ENCODE measurements around the gene ST8SIA4.

DNA sequence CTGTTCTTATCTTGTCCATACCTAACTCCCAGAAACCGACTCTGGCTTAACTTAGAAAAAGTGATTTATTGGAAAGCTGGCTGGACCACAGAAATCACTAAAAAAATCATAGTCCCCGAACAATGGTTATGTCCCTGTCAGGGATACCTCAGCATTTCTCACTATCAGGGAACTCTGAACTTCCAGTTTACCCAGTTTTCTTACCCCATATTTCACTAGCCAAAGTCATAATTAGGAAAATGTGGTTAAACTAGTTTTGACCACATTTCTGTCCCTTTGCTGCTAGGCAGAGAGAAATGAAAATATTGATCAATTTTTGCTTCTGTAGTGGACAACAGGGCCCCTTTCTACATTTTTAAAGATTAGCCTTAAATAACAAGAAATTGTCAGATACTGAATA is 38.2 kb downstream of the ST8SIA4 start:
- TF ChIP-seq ELF4 (IDR thresholded peaks at IDR 0.05): no peak
- no peak for TF ChIP-seq ARNT (IDR thresholded peaks at IDR 0.05)
- no peak for TF ChIP-seq HDGF (IDR thresholded peaks at IDR 0.05; ENCODE audit: borderline replicate concordance)
- no peak for TF ChIP-seq SUZ12 (IDR thresholded peaks at IDR 0.05)
- TF ChIP-seq ZNF384 (IDR thresholded peaks at IDR 0.05): no peak
- no peak for TF ChIP-seq SP1 (IDR thresholded peaks at IDR 0.05)
- no peak for TF ChIP-seq CTBP1 (IDR thresholded peaks at IDR 0.05; ENCODE audit: borderline replicate concordance)
- no peak for TF ChIP-seq L3MBTL2 (conservative IDR thresholded peaks at IDR 0.05)
- no peak for TF ChIP-seq FOXM1 (IDR thresholded peaks at IDR 0.05; ENCODE audit: borderline replicate concordance)
- TF ChIP-seq BHLHE40 (IDR thresholded peaks at IDR 0.05; ENCODE audit: borderline replicate concordance): no peak
- TF ChIP-seq LEF1 (IDR thresholded peaks at IDR 0.05; ENCODE audit: borderline replicate concordance): no peak
- no peak for TF ChIP-seq FOXA1 (IDR thresholded peaks at IDR 0.05)
- TF ChIP-seq TARDBP (IDR thresholded peaks at IDR 0.05): no peak
